Keratinocyte (primary cell): ENCODE data around the gene KCNQ1OT1. TPM values are rescaled to one million over a fixed set of nuclear protein-coding genes. Genes with fewer than 3 reads are reported as not detected.

Source experiments
- DNase-seq: peaks from one replicate; pipeline ENCODE4 v3.0.0-alpha.2; 2011; ENCODE audit warnings: low read depth, missing footprints, low spot score
- FAIRE-seq: peaks from 2 replicates; lab custom pipeline; 2011; peaks lifted over from hg19 to GRCh38; lab: Jason Lieb, UNC
- H2AFZ ChIP-seq: 2 replicates; pipeline ENCODE4 v1.6.0; 2012; ENCODE audit warnings: low read length, control low read depth, inconsistent platforms; ENCODE audit not compliant: control insufficient read depth
- H3K27ac ChIP-seq: 2 replicates; pipeline ENCODE4 v1.5.1; 2011; ENCODE audit warnings: low read length; ENCODE audit not compliant: control insufficient read depth, insufficient read depth
- H3K27me3 ChIP-seq: 3 replicates; pipeline ENCODE4 v1.6.0; 2011; ENCODE audit warnings: low read length; ENCODE audit not compliant: control insufficient read depth, insufficient read depth; ENCODE audit errors: extremely low read depth
- H3K36me3 ChIP-seq, 2 experiments: 2 replicates in 1 of 2; 3 replicates in 1 of 2; pipeline ENCODE4 v1.5.1; 2011; ENCODE audit warnings: low read length in 2 of 2, mild to moderate bottlenecking in 1 of 2; ENCODE audit not compliant: control insufficient read depth in 2 of 2, insufficient read depth in 2 of 2; ENCODE audit errors: extremely low read depth in 1 of 2
- H3K4me1 ChIP-seq: 3 replicates; pipeline ENCODE4 v1.5.1; 2011; ENCODE audit warnings: low read length; ENCODE audit not compliant: control insufficient read depth, insufficient read depth; ENCODE audit errors: extremely low read depth
- H3K4me2 ChIP-seq: 3 replicates; pipeline ENCODE4 v1.6.0; 2011; ENCODE audit warnings: low read depth, low read length; ENCODE audit not compliant: control insufficient read depth, insufficient read depth; ENCODE audit errors: extremely low read depth
- H3K4me3 ChIP-seq, 3 experiments: fragments of 200-600 bp in 1 of 3; sonication (generic) in 1 of 3; 2 replicates in 2 of 3; 3 replicates in 1 of 3; pipeline ENCODE4 v1.5.1; 2011 to 2016; ENCODE audit warnings: low read length in 3 of 3, mild to moderate bottlenecking in 3 of 3, control low read depth in 2 of 3, inconsistent platforms in 1 of 3, low read depth in 1 of 3, mixed read lengths in 1 of 3, mixed run types in 1 of 3, moderate library complexity in 1 of 3; ENCODE audit not compliant: control insufficient read depth in 2 of 3, insufficient read depth in 2 of 3; ENCODE audit errors: extremely low read depth in 1 of 3
- H3K79me2 ChIP-seq: 2 replicates; pipeline ENCODE4 v1.6.0; 2012; ENCODE audit warnings: low read length; ENCODE audit not compliant: control insufficient read depth, insufficient read depth
- H3K9ac ChIP-seq: 3 replicates; pipeline ENCODE4 v1.6.0; 2011; ENCODE audit warnings: low read length; ENCODE audit not compliant: control insufficient read depth, insufficient read depth; ENCODE audit errors: extremely low read depth
- H3K9me1 ChIP-seq: 3 replicates; pipeline ENCODE4 v1.6.0; 2011; ENCODE audit warnings: low read length; ENCODE audit not compliant: control insufficient read depth, insufficient read depth; ENCODE audit errors: extremely low read depth
- H3K9me3 ChIP-seq: 2 replicates; pipeline ENCODE4 v1.5.1; 2012; ENCODE audit warnings: low read depth, low read length; ENCODE audit not compliant: control insufficient read depth
- H4K20me1 ChIP-seq: 3 replicates; pipeline ENCODE4 v1.6.0; 2011; ENCODE audit warnings: low read length; ENCODE audit not compliant: control insufficient read depth, insufficient read depth; ENCODE audit errors: extremely low read depth
- CTCF ChIP-seq, 3 experiments: IDR thresholded peaks in 1 of 3; conservative IDR thresholded peaks in 1 of 3; optimal IDR thresholded peaks in 1 of 3; 2 replicates in 2 of 3; 3 replicates in 1 of 3; pipeline versions ENCODE3 to v1.5.1; 2011; ENCODE audit warnings: low read length in 3 of 3, mild to moderate bottlenecking in 3 of 3, moderate library complexity in 2 of 3, control low read depth in 1 of 3, inconsistent platforms in 1 of 3; ENCODE audit not compliant: insufficient read depth in 2 of 3; ENCODE audit errors: extremely low read depth in 1 of 3
- EZH2 ChIP-seq: IDR thresholded peaks from one replicate; pipeline ENCODE4 v1.6.1; 2012; ENCODE audit warnings: inconsistent platforms, mild to moderate bottlenecking, low read length, moderate library complexity
- dilution Hi-C: fragments of 300-500 bp; cut with MboI; formaldehyde crosslinking; loops from one replicate; pipeline ENCODE4 v1.7.0; 2020; ENCODE audit warnings: low sequenced_read_pairs; ENCODE audit not compliant: extremely low pct_ligation_motif_present
- polyA plus RNA-seq, 5 experiments: library from polyadenylated mRNA; depleted of rRNA in 3 of 5; stranded (reverse) in 3 of 5; stranded (forward) in 1 of 5; unstranded in 1 of 5; fragments of >200 nt; gene quantifications; 1 replicate in 1 of 5; 2 replicates in 3 of 5; 3 replicates in 1 of 5; pipeline versions ENCODE4 v1.2.1 to v1.2.3, GENCODE V29; 2011 to 2012; ENCODE audit warnings: missing spikeins in 2 of 5, low read depth in 1 of 5, low replicate concordance in 1 of 5

Gene KCNQ1OT1
- polyA plus RNA-seq, 1 donor (not counting 4 experiments of a cell fraction or from before 2014, with no cell fraction given), result 0.07 TPM

- DNase-seq (no peak), FAIRE-seq (no peak)
- Histone ChIP-seq H2AFZ (no peak overlapping the region), H3K27me3 (no peaks in the 10 kb centered on the region), H4K20me1 (no peaks in the 10 kb centered on the region), H3K79me2 (no peaks in the 10 kb centered on the region), H3K9ac (no peak overlapping the region), H3K4me3 (no peak overlapping the region), H3K9me1 (no peaks in the 10 kb centered on the region), H3K27ac (no peak overlapping the region), H3K4me1 (no peaks in the 10 kb centered on the region), H3K36me3 (no peaks in the 10 kb centered on the region), H3K9me3 (no peaks in the 10 kb centered on the region), H3K4me2 (no peak overlapping the region)
- TF ChIP-seq CTCF (optimal IDR thresholded peaks at IDR 0.05 in 1 of 3, IDR thresholded peaks at IDR 0.05 in 1 of 3, conservative IDR thresholded peaks at IDR 0.05 in 1 of 3; ENCODE audit: extremely low read depth in 1 of 3, insufficient read depth in 2 of 3, low read length in 3 of 3) (no peak), EZH2 (no peak)
- dilution Hi-C loops, result no loop called here
Observed at GRCh38 chr11:2565447-2566222, 134.2 kb downstream of the KCNQ1OT1 start.

DNA sequence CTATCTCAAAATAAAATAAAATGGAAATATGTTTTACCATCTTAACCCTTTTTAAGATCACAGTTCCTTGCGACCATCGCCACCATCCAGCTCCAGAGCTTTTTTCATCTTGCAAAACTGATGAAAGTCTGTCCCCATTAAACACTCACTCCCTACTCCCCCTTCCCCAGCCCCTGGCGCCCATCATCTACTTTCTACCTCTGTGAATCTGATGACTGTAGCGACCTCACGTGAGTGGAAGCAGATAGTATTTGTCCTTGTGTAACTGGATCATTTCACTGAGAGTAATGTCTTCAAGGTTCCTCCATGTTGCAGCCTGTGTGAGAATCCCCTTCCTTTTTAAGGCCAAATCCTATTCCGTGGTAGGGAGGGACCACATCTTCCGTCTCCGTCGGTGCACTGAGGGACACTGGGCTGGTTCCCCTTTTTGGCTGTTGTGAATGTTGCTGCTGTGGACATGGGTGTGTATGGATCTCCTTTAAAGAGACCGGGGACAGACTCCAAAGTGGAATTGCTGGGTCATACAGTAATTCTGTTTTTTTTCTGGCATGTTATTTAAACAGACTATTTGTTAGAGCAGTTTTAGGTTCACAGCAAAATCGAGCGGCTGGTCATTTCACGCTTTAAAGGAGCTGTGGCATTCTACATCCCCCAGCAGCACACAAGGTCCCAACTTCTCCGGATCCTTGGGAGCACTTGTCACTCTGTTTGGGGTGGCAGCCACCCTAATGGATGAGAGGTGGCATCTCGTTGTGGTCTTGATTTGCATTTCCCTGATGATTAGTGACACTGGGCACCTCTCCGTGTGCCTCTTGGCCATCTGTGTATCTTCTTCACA lies 135.0 kb downstream of the KCNQ1OT1 start:
- Histone ChIP-seq H3K79me2 (no peaks in the 10 kb centered on the region), H3K27me3 (no peaks in the 10 kb centered on the region), H3K9me1 (no peaks in the 10 kb centered on the region), H3K36me3 (no peaks in the 10 kb centered on the region), H4K20me1 (no peaks in the 10 kb centered on the region), H2AFZ (no peak overlapping the region), H3K27ac (no peak overlapping the region), H3K4me3 (no peak overlapping the region), H3K9me3 (no peaks in the 10 kb centered on the region), H3K9ac (no peak overlapping the region), H3K4me2 (no peak overlapping the region), H3K4me1 (no peaks in the 10 kb centered on the region)
- dilution Hi-C loops, result no loop called here
- DNase-seq (no peak), FAIRE-seq (no peak)
- TF ChIP-seq CTCF (optimal IDR thresholded peaks at IDR 0.05 in 1 of 3, IDR thresholded peaks at IDR 0.05 in 1 of 3, conservative IDR thresholded peaks at IDR 0.05 in 1 of 3; ENCODE audit: extremely low read depth in 1 of 3, insufficient read depth in 2 of 3, low read length in 3 of 3) (no peak), EZH2 (no peak)
